Esophagus squamous epithelium (tissue), 4 donors: ENCODE results near the gene NCAPH2.

Experiments
- POLR2A ChIP-seq, 4 donors: fragments of 450-650 bp; IDR thresholded peaks; one replicate each; pipeline ENCODE4 v1.6.1; 2017; ENCODE audit warnings: antibody characterized with exemption in 4 of 4, mild to moderate bottlenecking in 4 of 4, moderate library complexity in 3 of 4
- TF ChIP-seq, protein P1 (sequence below), 6 experiments: fragments of 450-650 bp in 4 of 6; fragments of 200-600 bp in 2 of 6; sonication (generic) in 2 of 6; IDR thresholded peaks; one replicate each; pipeline ENCODE4 v1.5.1; 2016 to 2019; ENCODE audit warnings: antibody characterized with exemption in 6 of 6, mild to moderate bottlenecking in 4 of 6, moderate library complexity in 4 of 6

DNA sequence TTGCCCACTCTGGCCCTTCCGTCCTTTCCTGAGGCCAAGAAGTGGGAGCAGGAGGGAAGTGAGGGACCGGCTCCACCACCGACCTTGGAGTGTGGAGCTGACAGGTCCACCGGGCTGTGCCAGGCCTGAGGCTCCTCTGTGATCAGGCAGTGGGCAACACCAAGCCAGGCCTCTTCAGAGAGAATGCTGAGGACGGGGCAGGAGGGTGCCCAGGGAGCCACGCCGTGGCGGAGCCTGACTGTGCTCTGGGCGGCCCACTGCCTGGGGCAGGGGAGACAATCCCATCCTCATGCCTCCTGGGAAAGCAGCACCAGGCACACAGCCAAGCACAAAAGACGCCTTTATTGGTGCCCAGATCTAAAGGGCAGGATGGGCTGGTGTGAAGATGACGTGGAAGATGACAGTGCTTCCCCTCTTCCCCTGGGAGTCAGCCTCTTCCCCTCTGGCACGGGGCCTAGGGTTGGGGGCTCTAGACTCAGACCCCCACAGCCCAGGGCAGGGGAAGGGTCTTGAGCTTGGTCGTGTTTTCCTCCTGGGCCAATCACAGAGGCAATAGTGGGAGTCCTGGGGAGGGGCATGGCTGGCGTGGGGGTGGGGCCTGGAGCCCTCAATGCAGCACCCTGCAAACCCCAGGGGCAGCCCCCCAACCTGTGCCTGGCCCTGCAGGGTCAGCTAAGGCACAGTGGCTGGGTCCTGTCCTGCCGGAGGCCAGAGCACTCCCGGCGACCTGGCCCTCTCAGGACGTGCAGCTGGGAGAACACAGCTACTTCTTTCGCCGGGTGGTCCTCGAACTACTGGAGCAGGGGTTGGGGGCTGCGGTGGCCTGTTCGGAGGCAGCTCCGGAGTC is 5.2 kb upstream of the NCAPH2 start:
- no peak for TF ChIP-seq POLR2A (IDR thresholded peaks at IDR 0.05)
- TF ChIP-seq, protein P1, sequence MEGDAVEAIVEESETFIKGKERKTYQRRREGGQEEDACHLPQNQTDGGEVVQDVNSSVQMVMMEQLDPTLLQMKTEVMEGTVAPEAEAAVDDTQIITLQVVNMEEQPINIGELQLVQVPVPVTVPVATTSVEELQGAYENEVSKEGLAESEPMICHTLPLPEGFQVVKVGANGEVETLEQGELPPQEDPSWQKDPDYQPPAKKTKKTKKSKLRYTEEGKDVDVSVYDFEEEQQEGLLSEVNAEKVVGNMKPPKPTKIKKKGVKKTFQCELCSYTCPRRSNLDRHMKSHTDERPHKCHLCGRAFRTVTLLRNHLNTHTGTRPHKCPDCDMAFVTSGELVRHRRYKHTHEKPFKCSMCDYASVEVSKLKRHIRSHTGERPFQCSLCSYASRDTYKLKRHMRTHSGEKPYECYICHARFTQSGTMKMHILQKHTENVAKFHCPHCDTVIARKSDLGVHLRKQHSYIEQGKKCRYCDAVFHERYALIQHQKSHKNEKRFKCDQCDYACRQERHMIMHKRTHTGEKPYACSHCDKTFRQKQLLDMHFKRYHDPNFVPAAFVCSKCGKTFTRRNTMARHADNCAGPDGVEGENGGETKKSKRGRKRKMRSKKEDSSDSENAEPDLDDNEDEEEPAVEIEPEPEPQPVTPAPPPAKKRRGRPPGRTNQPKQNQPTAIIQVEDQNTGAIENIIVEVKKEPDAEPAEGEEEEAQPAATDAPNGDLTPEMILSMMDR (IDR thresholded peaks at IDR 0.05), result no peak
